ENCODE data around the gene THRB. TPM values are rescaled to one million over a fixed set of nuclear protein-coding genes. Genes with fewer than 3 reads are reported as not detected.

THRB gene
- total and polyA plus RNA-seq, 2 donors (not counting 3 experiments of a cell fraction or from before 2014, with no cell fraction given) = 0.06 TPM; not detected in 1

- Histone ChIP-seq H2AFZ (ENCODE audit: low read depth, low read length) (no peak overlapping the region), H3K79me2 (ENCODE audit: control insufficient read depth, insufficient read depth, low read length) (no peaks in the 10 kb centered on the region), H3K36me3 (ENCODE audit: control insufficient read depth in 2 of 2, extremely low read depth in 1 of 2, insufficient read depth in 2 of 2, low read length in 2 of 2) (no peaks in the 10 kb centered on the region), H3K9me1 (replicated peaks; ENCODE audit: control insufficient read depth, extremely low read depth, insufficient read depth, low read length) (no peaks in the 10 kb centered on the region), H3K4me2 (ENCODE audit: insufficient read depth, low read length) (no peak overlapping the region), H3K4me1 (ENCODE audit: control insufficient read depth, extremely low read depth, insufficient read depth, low read length) (no peaks in the 10 kb centered on the region), H3K27ac (ENCODE audit: insufficient read depth, low read depth, low read length) (no peak overlapping the region), H4K20me1 (replicated peaks; ENCODE audit: control insufficient read depth, extremely low read depth, insufficient read depth, low read length) (no peaks in the 10 kb centered on the region), H3K4me3 (replicated peaks in 1 of 3; ENCODE audit: insufficient read depth in 1 of 3, low read depth in 1 of 3, low read length in 3 of 3) (no peak overlapping the region), H3K9me3 (replicated peaks; ENCODE audit: control insufficient read depth, insufficient read depth, low read length) (no peaks in the 10 kb centered on the region), H3K27me3 (ENCODE audit: control insufficient read depth in 2 of 2, insufficient read depth in 2 of 2, low read length in 2 of 2) (peaks cover 0 to 2% of the 10 kb centered on the region in 2 experiments), H3K9ac (replicated peaks; ENCODE audit: extremely low read depth, insufficient read depth, low read length) (no peak overlapping the region)
- DNase-seq (ENCODE audit: low read depth, low spot score) (no peak), FAIRE-seq (no peak)
- TF ChIP-seq, protein P1, sequence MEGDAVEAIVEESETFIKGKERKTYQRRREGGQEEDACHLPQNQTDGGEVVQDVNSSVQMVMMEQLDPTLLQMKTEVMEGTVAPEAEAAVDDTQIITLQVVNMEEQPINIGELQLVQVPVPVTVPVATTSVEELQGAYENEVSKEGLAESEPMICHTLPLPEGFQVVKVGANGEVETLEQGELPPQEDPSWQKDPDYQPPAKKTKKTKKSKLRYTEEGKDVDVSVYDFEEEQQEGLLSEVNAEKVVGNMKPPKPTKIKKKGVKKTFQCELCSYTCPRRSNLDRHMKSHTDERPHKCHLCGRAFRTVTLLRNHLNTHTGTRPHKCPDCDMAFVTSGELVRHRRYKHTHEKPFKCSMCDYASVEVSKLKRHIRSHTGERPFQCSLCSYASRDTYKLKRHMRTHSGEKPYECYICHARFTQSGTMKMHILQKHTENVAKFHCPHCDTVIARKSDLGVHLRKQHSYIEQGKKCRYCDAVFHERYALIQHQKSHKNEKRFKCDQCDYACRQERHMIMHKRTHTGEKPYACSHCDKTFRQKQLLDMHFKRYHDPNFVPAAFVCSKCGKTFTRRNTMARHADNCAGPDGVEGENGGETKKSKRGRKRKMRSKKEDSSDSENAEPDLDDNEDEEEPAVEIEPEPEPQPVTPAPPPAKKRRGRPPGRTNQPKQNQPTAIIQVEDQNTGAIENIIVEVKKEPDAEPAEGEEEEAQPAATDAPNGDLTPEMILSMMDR (IDR thresholded peaks at IDR 0.05; ENCODE audit: extremely low read depth in 1 of 2, insufficient read depth in 1 of 2, low read depth in 1 of 2, low read length in 2 of 2) = no peak
- TF ChIP-seq POLR2A (IDR thresholded peaks at IDR 0.05; ENCODE audit: low read depth, low read length) (no peak), GATA2 (IDR thresholded peaks at IDR 0.05; ENCODE audit: insufficient read depth, insufficient read length, low read depth, low read length) (no peak), MYC (IDR thresholded peaks at IDR 0.05; ENCODE audit: low read depth, low read length) (no peak), FOS (IDR thresholded peaks at IDR 0.05; ENCODE audit: borderline replicate concordance, insufficient read depth, low read length) (no peak), EZH2 (IDR thresholded peaks at IDR 0.05; ENCODE audit: borderline replicate concordance, low read depth, low read length, severe bottlenecking) (no peak), JUN (IDR thresholded peaks at IDR 0.05; ENCODE audit: borderline replicate concordance, insufficient read depth, insufficient read length, low read depth) (no peak)
- TF ChIP-seq, protein P2, sequence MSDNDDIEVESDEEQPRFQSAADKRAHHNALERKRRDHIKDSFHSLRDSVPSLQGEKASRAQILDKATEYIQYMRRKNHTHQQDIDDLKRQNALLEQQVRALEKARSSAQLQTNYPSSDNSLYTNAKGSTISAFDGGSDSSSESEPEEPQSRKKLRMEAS (IDR thresholded peaks at IDR 0.05; ENCODE audit: insufficient read depth, insufficient read length) = no peak
- dilution Hi-C loops (cut with MboI; ENCODE audit: extremely low pct_ligation_motif_present, low sequenced_read_pairs) (no loop called here), intact Hi-C loops (cut with micrococcal nuclease) (no loop called here)
- ChIA-PET CTCF (no interaction called here), POLR2A (no interaction called here)
- no TSS peak for BruUV-seq (replicated peaks)
These were observed 104.2 kb downstream of the THRB start for GRCh38 chr3:24390169-24391130.

All from endothelial cell of umbilical vein (primary cell).